ENCODE data around the gene GSG1L. TPM values are rescaled to one million over a fixed set of nuclear protein-coding genes. Genes with fewer than 3 reads are reported as not detected.

Gene GSG1L
- total and polyA plus RNA-seq, 2 donors = 0.07 TPM; not detected in 1

GRCh38 chr16:28013878-28014277, 49.6 kb downstream of the GSG1L start:
- no peak for DNase-seq (ENCODE audit: low read depth in 6 of 9, low spot score in 9 of 9)
- H3K4me3 ChIP-seq (ENCODE audit: low read length in 2 of 2) = no peak overlapping the region
- H3K36me3 ChIP-seq (ENCODE audit: control insufficient read depth in 2 of 2, insufficient read depth in 2 of 2, low read length in 1 of 2) = no peaks in the 10 kb centered on the region
- H3K27me3 ChIP-seq (ENCODE audit: control insufficient read depth in 2 of 2, insufficient read depth in 1 of 2, low read length in 1 of 2) = peaks cover 0 to 5% of the 10 kb centered on the region in 2 donors
- WGBS = 86% methylated on average over 2 of the region's 2 CpGs
- H3K4me1 ChIP-seq (ENCODE audit: control insufficient read depth in 2 of 2, insufficient read depth in 2 of 2, low read length in 2 of 2) = no peaks in the 10 kb centered on the region
- no peaks in the 10 kb centered on the region for H3K9me3 ChIP-seq (ENCODE audit: control insufficient read depth in 2 of 2, insufficient read depth in 1 of 2, low read length in 1 of 2)
- H3K27ac ChIP-seq (ENCODE audit: low read depth in 1 of 2, low read length in 1 of 2) = no peak overlapping the region

- no peak overlapping the region for H3K4me3 ChIP-seq (ENCODE audit: low read length in 2 of 2)
Measured at GRCh38 chr16:28013392-28013791, 50.1 kb downstream of the GSG1L start.

GRCh38 chr16:28011971-28012445, 51.5 kb downstream of the GSG1L start:
- Histone ChIP-seq H3K27ac (ENCODE audit: low read depth in 1 of 2, low read length in 1 of 2) (no peak overlapping the region), H3K4me3 (ENCODE audit: low read length in 2 of 2) (no peak overlapping the region), H3K36me3 (ENCODE audit: control insufficient read depth in 2 of 2, insufficient read depth in 2 of 2, low read length in 1 of 2) (no peaks in the 10 kb centered on the region), H3K4me1 (ENCODE audit: control insufficient read depth in 2 of 2, insufficient read depth in 2 of 2, low read length in 2 of 2) (no peaks in the 10 kb centered on the region), H3K9me3 (ENCODE audit: control insufficient read depth in 2 of 2, insufficient read depth in 1 of 2, low read length in 1 of 2) (no peaks in the 10 kb centered on the region), H3K27me3 (ENCODE audit: control insufficient read depth in 2 of 2, insufficient read depth in 1 of 2, low read length in 1 of 2) (peaks cover 0 to 5% of the 10 kb centered on the region in 2 donors)
- 80% methylated on average over 7 of the region's 7 CpGs for WGBS
- DNase-seq (ENCODE audit: low read depth in 6 of 9, low spot score in 9 of 9) = no peak

More at GRCh38 chr16:28013392-28013791, 50.1 kb downstream of the GSG1L start:
- WGBS = 81% methylated on average over 6 of the region's 6 CpGs
- Histone ChIP-seq H3K36me3 (ENCODE audit: control insufficient read depth in 2 of 2, insufficient read depth in 2 of 2, low read length in 1 of 2) (no peaks in the 10 kb centered on the region), H3K27ac (ENCODE audit: low read depth in 1 of 2, low read length in 1 of 2) (no peak overlapping the region), H3K9me3 (ENCODE audit: control insufficient read depth in 2 of 2, insufficient read depth in 1 of 2, low read length in 1 of 2) (no peaks in the 10 kb centered on the region), H3K4me1 (ENCODE audit: control insufficient read depth in 2 of 2, insufficient read depth in 2 of 2, low read length in 2 of 2) (no peaks in the 10 kb centered on the region), H3K27me3 (ENCODE audit: control insufficient read depth in 2 of 2, insufficient read depth in 1 of 2, low read length in 1 of 2) (peaks cover 0 to 5% of the 10 kb centered on the region in 2 donors)
- DNase-seq (ENCODE audit: low read depth in 6 of 9, low spot score in 9 of 9) = no peak

- Histone ChIP-seq H3K36me3 (ENCODE audit: control insufficient read depth in 2 of 2, insufficient read depth in 2 of 2, low read length in 1 of 2) (no peaks in the 10 kb centered on the region), H3K4me1 (ENCODE audit: control insufficient read depth in 2 of 2, insufficient read depth in 2 of 2, low read length in 2 of 2) (no peaks in the 10 kb centered on the region), H3K27ac (ENCODE audit: low read depth in 1 of 2, low read length in 1 of 2) (no peak overlapping the region), H3K4me3 (ENCODE audit: low read length in 2 of 2) (no peak overlapping the region), H3K9me3 (ENCODE audit: control insufficient read depth in 2 of 2, insufficient read depth in 1 of 2, low read length in 1 of 2) (no peaks in the 10 kb centered on the region), H3K27me3 (ENCODE audit: control insufficient read depth in 2 of 2, insufficient read depth in 1 of 2, low read length in 1 of 2) (peaks cover 0 to 5% of the 10 kb centered on the region in 2 donors)
- WGBS = 94% methylated on average over 11 of the region's 11 CpGs
- DNase-seq (ENCODE audit: low read depth in 6 of 9, low spot score in 9 of 9) = no peak
Measured at GRCh38 chr16:28011223-28011622, 52.3 kb downstream of the GSG1L start.

GRCh38 chr16:28010671-28011070, 52.8 kb downstream of the GSG1L start:
- Histone ChIP-seq H3K9me3 (ENCODE audit: control insufficient read depth in 2 of 2, insufficient read depth in 1 of 2, low read length in 1 of 2) (no peaks in the 10 kb centered on the region), H3K36me3 (ENCODE audit: control insufficient read depth in 2 of 2, insufficient read depth in 2 of 2, low read length in 1 of 2) (no peaks in the 10 kb centered on the region), H3K4me1 (ENCODE audit: control insufficient read depth in 2 of 2, insufficient read depth in 2 of 2, low read length in 2 of 2) (no peaks in the 10 kb centered on the region), H3K4me3 (ENCODE audit: low read length in 2 of 2) (no peak overlapping the region), H3K27me3 (ENCODE audit: control insufficient read depth in 2 of 2, insufficient read depth in 1 of 2, low read length in 1 of 2) (peaks cover 0 to 5% of the 10 kb centered on the region in 2 donors), H3K27ac (ENCODE audit: low read depth in 1 of 2, low read length in 1 of 2) (no peak overlapping the region)
- 49% methylated on average over 9 of the region's 9 CpGs for WGBS
- DNase-seq (ENCODE audit: low read depth in 6 of 9, low spot score in 9 of 9) = no peak

GRCh38 chr16:28009586-28010373, 53.7 kb downstream of the GSG1L start:
- no peaks in the 10 kb centered on the region for H3K9me3 ChIP-seq (ENCODE audit: control insufficient read depth in 2 of 2, insufficient read depth in 1 of 2, low read length in 1 of 2)
- H3K27me3 ChIP-seq (ENCODE audit: control insufficient read depth in 2 of 2, insufficient read depth in 1 of 2, low read length in 1 of 2) = peaks cover 0 to 5% of the 10 kb centered on the region in 2 donors
- no peak for DNase-seq (ENCODE audit: low read depth in 6 of 9, low spot score in 9 of 9)
- no peaks in the 10 kb centered on the region for H3K4me1 ChIP-seq (ENCODE audit: control insufficient read depth in 2 of 2, insufficient read depth in 2 of 2, low read length in 2 of 2)
- WGBS = 84% methylated on average over 17 of the region's 17 CpGs
- no peak overlapping the region for H3K27ac ChIP-seq (ENCODE audit: low read depth in 1 of 2, low read length in 1 of 2)
- no peak overlapping the region for H3K4me3 ChIP-seq (ENCODE audit: low read length in 2 of 2)
- no peaks in the 10 kb centered on the region for H3K36me3 ChIP-seq (ENCODE audit: control insufficient read depth in 2 of 2, insufficient read depth in 2 of 2, low read length in 1 of 2)

- no peak for DNase-seq (ENCODE audit: low read depth in 6 of 9, low spot score in 9 of 9)
- no peak overlapping the region for H3K27ac ChIP-seq (ENCODE audit: low read depth in 1 of 2, low read length in 1 of 2)
Measured at GRCh38 chr16:28003923-28004322, 59.6 kb downstream of the GSG1L start.

GRCh38 chr16:28003021-28003865, 60.3 kb downstream of the GSG1L start:
- 91% methylated on average over 14 of the region's 14 CpGs for WGBS
- H3K4me1 ChIP-seq (ENCODE audit: control insufficient read depth in 2 of 2, insufficient read depth in 2 of 2, low read length in 2 of 2) = no peaks in the 10 kb centered on the region
- DNase-seq (ENCODE audit: low read depth in 6 of 9, low spot score in 9 of 9) = no peak
- H3K27me3 ChIP-seq (ENCODE audit: control insufficient read depth in 2 of 2, insufficient read depth in 1 of 2, low read length in 1 of 2) = no peaks in the 10 kb centered on the region
- no peaks in the 10 kb centered on the region for H3K9me3 ChIP-seq (ENCODE audit: control insufficient read depth in 2 of 2, insufficient read depth in 1 of 2, low read length in 1 of 2)
- H3K36me3 ChIP-seq (ENCODE audit: control insufficient read depth in 2 of 2, insufficient read depth in 2 of 2, low read length in 1 of 2) = no peaks in the 10 kb centered on the region
- no peak overlapping the region for H3K4me3 ChIP-seq (ENCODE audit: low read length in 2 of 2)
- H3K27ac ChIP-seq (ENCODE audit: low read depth in 1 of 2, low read length in 1 of 2) = no peak overlapping the region

More at GRCh38 chr16:28003923-28004322, 59.6 kb downstream of the GSG1L start:
- Histone ChIP-seq H3K4me1 (ENCODE audit: control insufficient read depth in 2 of 2, insufficient read depth in 2 of 2, low read length in 2 of 2) (no peaks in the 10 kb centered on the region), H3K4me3 (ENCODE audit: low read length in 2 of 2) (no peak overlapping the region), H3K9me3 (ENCODE audit: control insufficient read depth in 2 of 2, insufficient read depth in 1 of 2, low read length in 1 of 2) (no peaks in the 10 kb centered on the region), H3K27me3 (ENCODE audit: control insufficient read depth in 2 of 2, insufficient read depth in 1 of 2, low read length in 1 of 2) (no peaks in the 10 kb centered on the region), H3K36me3 (ENCODE audit: control insufficient read depth in 2 of 2, insufficient read depth in 2 of 2, low read length in 1 of 2) (no peaks in the 10 kb centered on the region)
- 91% methylated on average over 9 of the region's 9 CpGs for WGBS

- Histone ChIP-seq H3K27ac (ENCODE audit: low read depth in 1 of 2, low read length in 1 of 2) (no peak overlapping the region), H3K36me3 (ENCODE audit: control insufficient read depth in 2 of 2, insufficient read depth in 2 of 2, low read length in 1 of 2) (no peaks in the 10 kb centered on the region), H3K4me1 (ENCODE audit: control insufficient read depth in 2 of 2, insufficient read depth in 2 of 2, low read length in 2 of 2) (no peaks in the 10 kb centered on the region), H3K9me3 (ENCODE audit: control insufficient read depth in 2 of 2, insufficient read depth in 1 of 2, low read length in 1 of 2) (no peaks in the 10 kb centered on the region), H3K27me3 (ENCODE audit: control insufficient read depth in 2 of 2, insufficient read depth in 1 of 2, low read length in 1 of 2) (no peaks in the 10 kb centered on the region), H3K4me3 (ENCODE audit: low read length in 2 of 2) (no peak overlapping the region)
- no peak for DNase-seq (ENCODE audit: low read depth in 6 of 9, low spot score in 9 of 9)
- WGBS = 94% methylated on average over 4 of the region's 4 CpGs
Measured at GRCh38 chr16:28001642-28002041, 61.9 kb downstream of the GSG1L start.

Data from thymus (tissue), 11 donors.